ENCODE measurements around the gene KRTAP5-4. TPM values are rescaled to one million over a fixed set of nuclear protein-coding genes. Genes with fewer than 3 reads are reported as not detected.

Gene KRTAP5-4
- total RNA-seq, 1 donor from 2014 or later, result not detected

- intact Hi-C loops (cut with micrococcal nuclease), result no loop called here
- no peak for DNase-seq
- H3K9me3 ChIP-seq (replicated peaks), result no peaks in the 10 kb centered on the region
- peaks cover 59% of the 10 kb centered on the region for H3K27me3 ChIP-seq (ENCODE audit: low read depth)
- peaks cover 19% of the 10 kb centered on the region for H3K4me1 ChIP-seq
- H3K36me3 ChIP-seq, result no peaks in the 10 kb centered on the region
- H3K27ac ChIP-seq (replicated peaks), result no peak overlapping the region
- TF ChIP-seq CTCF (IDR thresholded peaks at IDR 0.05; ENCODE audit: borderline replicate concordance), result peak; percentile 81
- H3K4me3 ChIP-seq, result peak overlapping the region; percentile 25
These were observed 18.4 kb upstream of the KRTAP5-4 start for GRCh38 chr11:1640076-1640946.

GRCh38 chr11:1639666-1640065, 17.7 kb upstream of the KRTAP5-4 start:
- H3K4me1 ChIP-seq, result peaks cover 19% of the 10 kb centered on the region
- H3K9me3 ChIP-seq (replicated peaks), result no peaks in the 10 kb centered on the region
- no peak for DNase-seq
- no peak for TF ChIP-seq CTCF (IDR thresholded peaks at IDR 0.05; ENCODE audit: borderline replicate concordance)
- H3K36me3 ChIP-seq, result no peaks in the 10 kb centered on the region
- H3K27ac ChIP-seq (replicated peaks), result peak overlapping the region; percentile 77
- H3K27me3 ChIP-seq (ENCODE audit: low read depth), result peaks cover 57% of the 10 kb centered on the region
- H3K4me3 ChIP-seq, result peak overlapping the region; percentile 25
- intact Hi-C loops (cut with micrococcal nuclease), result no loop called here

- H3K9me3 ChIP-seq (replicated peaks), result no peaks in the 10 kb centered on the region
- H3K27ac ChIP-seq (replicated peaks), result peak overlapping the region; percentile 77
- no peaks in the 10 kb centered on the region for H3K36me3 ChIP-seq
- peaks cover 19% of the 10 kb centered on the region for H3K4me1 ChIP-seq
- intact Hi-C loops (cut with micrococcal nuclease), result no loop called here
- DNase-seq, result peak; percentile 63
- TF ChIP-seq CTCF (IDR thresholded peaks at IDR 0.05; ENCODE audit: borderline replicate concordance), result no peak
- H3K27me3 ChIP-seq (ENCODE audit: low read depth), result peaks cover 58% of the 10 kb centered on the region
- H3K4me3 ChIP-seq, result peak overlapping the region; percentile 25
These were observed 17.2 kb upstream of the KRTAP5-4 start for GRCh38 chr11:1639102-1639620.

- no peak for TF ChIP-seq CTCF (IDR thresholded peaks at IDR 0.05; ENCODE audit: borderline replicate concordance)
- H3K4me3 ChIP-seq, result no peak overlapping the region
- DNase-seq, result no peak
- peak overlapping the region; percentile 77 for H3K27ac ChIP-seq (replicated peaks)
- peaks cover 65% of the 10 kb centered on the region for H3K27me3 ChIP-seq (ENCODE audit: low read depth)
- no peaks in the 10 kb centered on the region for H3K9me3 ChIP-seq (replicated peaks)
- intact Hi-C loops (cut with micrococcal nuclease), result no loop called here
- H3K36me3 ChIP-seq, result no peaks in the 10 kb centered on the region
- peaks cover 19% of the 10 kb centered on the region for H3K4me1 ChIP-seq
These were observed 16.4 kb upstream of the KRTAP5-4 start for GRCh38 chr11:1638344-1638743.

- H3K27ac ChIP-seq (replicated peaks), result no peak overlapping the region
- no peak for DNase-seq
- H3K36me3 ChIP-seq, result no peaks in the 10 kb centered on the region
- intact Hi-C loops (cut with micrococcal nuclease), result no loop called here
- H3K4me1 ChIP-seq, result peaks cover 19% of the 10 kb centered on the region
- no peak for TF ChIP-seq CTCF (IDR thresholded peaks at IDR 0.05; ENCODE audit: borderline replicate concordance)
- H3K27me3 ChIP-seq (ENCODE audit: low read depth), result peaks cover 63% of the 10 kb centered on the region
- no peak overlapping the region for H3K4me3 ChIP-seq
- H3K9me3 ChIP-seq (replicated peaks), result no peaks in the 10 kb centered on the region
These were observed 15.7 kb upstream of the KRTAP5-4 start for GRCh38 chr11:1637628-1638027.
